NCI-H2107 treated with DMSO at 0.1 percent for 48 hours (cell line): ENCODE measurements around the gene ST14.
A peak's percentile ranks its signal among the peaks of the same experiment; 100 is the strongest.
"Not testable (repeated sequence)": the region's sequence is repeated elsewhere in the genome, so short reads cannot be mapped to it uniquely, and the experiment has no call there.

Experiments
- DNase-seq: peaks from one replicate; lab custom pipeline; 2025; ENCODE audit not compliant: unreplicated experiment; lab: John Stamatoyannopoulos, UW

The ST14 gene

GRCh38 chr11:130223291-130223971 lies 63.8 kb downstream of the ST14 start:
- DNase-seq, result no peak

GRCh38 chr11:130227373-130227772 lies 67.8 kb downstream of the ST14 start:
- no peak for DNase-seq

GRCh38 chr11:130233486-130233885 lies 73.9 kb downstream of the ST14 start:
- not testable (repeated sequence) for DNase-seq

GRCh38 chr11:130233888-130234287 lies 74.3 kb downstream of the ST14 start:
- DNase-seq, result not testable (repeated sequence)

- DNase-seq, result no peak
Observed at GRCh38 chr11:130234315-130234714, 74.7 kb downstream of the ST14 start.

- no peak for DNase-seq
Observed at GRCh38 chr11:130237282-130238006, 77.9 kb downstream of the ST14 start.

GRCh38 chr11:130241713-130242112 lies 82.1 kb downstream of the ST14 start:
- no peak for DNase-seq

GRCh38 chr11:130243816-130244215 lies 84.2 kb downstream of the ST14 start:
- DNase-seq, result no peak

- DNase-seq, result no peak
Observed at GRCh38 chr11:130244848-130245247, 85.3 kb downstream of the ST14 start.

GRCh38 chr11:130245375-130245774 lies 85.8 kb downstream of the ST14 start:
- DNase-seq, result not testable (repeated sequence)

GRCh38 chr11:130246270-130246669 lies 86.7 kb downstream of the ST14 start:
- DNase-seq, result no peak

- DNase-seq, result no peak
Observed at GRCh38 chr11:130246738-130247137, 87.2 kb downstream of the ST14 start.

GRCh38 chr11:130247319-130247718 lies 87.7 kb downstream of the ST14 start:
- peak; percentile 78 for DNase-seq

GRCh38 chr11:130249371-130249770 lies 89.8 kb downstream of the ST14 start:
- no peak for DNase-seq

GRCh38 chr11:130249929-130250328 lies 90.3 kb downstream of the ST14 start:
- not testable (repeated sequence) for DNase-seq

GRCh38 chr11:130251763-130252162 lies 92.2 kb downstream of the ST14 start:
- not testable (repeated sequence) for DNase-seq
